Smooth muscle cell (in vitro differentiated cells): ENCODE results near the gene UBE2I. TPM values are rescaled to one million over a fixed set of nuclear protein-coding genes. Genes with fewer than 3 reads are reported as not detected.

Experiments used
- DNase-seq: peaks from one replicate; lab custom pipeline; 2025; ENCODE audit not compliant: unreplicated experiment; lab: John Stamatoyannopoulos, UW
- H2AFZ ChIP-seq: fragments of 200-600 bp; sonication (generic); 2 replicates; pipeline ENCODE4 v1.6.0; 2016; ENCODE audit warnings: antibody characterized with exemption, low read depth, mild to moderate bottlenecking
- H3F3A ChIP-seq: fragments of 200-600 bp; sonication (generic); 2 replicates; pipeline ENCODE4 v1.6.0; 2017; ENCODE audit warnings: antibody characterized with exemption, low read depth
- H3K27ac ChIP-seq: fragments of 200-600 bp; sonication (generic); 2 replicates; pipeline ENCODE4 v1.5.1; 2016; ENCODE audit warnings: low read depth, mild to moderate bottlenecking
- H3K27me3 ChIP-seq: fragments of 200-600 bp; sonication (generic); 2 replicates; pipeline ENCODE4 v1.6.1; 2016; ENCODE audit warnings: low read depth, mild to moderate bottlenecking
- H3K36me3 ChIP-seq: fragments of 200-600 bp; sonication (generic); 2 replicates; pipeline ENCODE4 v1.5.1; 2016; ENCODE audit warnings: low read depth
- H3K4me1 ChIP-seq: fragments of 200-600 bp; sonication (generic); 2 replicates; pipeline ENCODE4 v1.5.1; 2016; ENCODE audit warnings: low read depth
- H3K4me2 ChIP-seq: fragments of 200-600 bp; sonication (generic); 2 replicates; pipeline ENCODE4 v1.6.0; 2016; ENCODE audit warnings: mild to moderate bottlenecking
- H3K4me3 ChIP-seq: fragments of 200-600 bp; sonication (generic); 2 replicates; pipeline ENCODE4 v1.5.1; 2016; ENCODE audit warnings: mild to moderate bottlenecking
- H3K79me2 ChIP-seq: fragments of 200-600 bp; sonication (generic); 2 replicates; pipeline ENCODE4 v1.6.0; 2016; ENCODE audit warnings: low read depth, mild to moderate bottlenecking
- H3K9ac ChIP-seq: fragments of 200-600 bp; sonication (generic); 2 replicates; pipeline ENCODE4 v1.6.0; 2016; ENCODE audit warnings: low read depth
- H3K9me3 ChIP-seq: fragments of 200-600 bp; sonication (generic); replicated peaks from 2 replicates; pipeline ENCODE4 v1.5.1; 2016; ENCODE audit warnings: low read depth
- H4K20me1 ChIP-seq: fragments of 200-600 bp; sonication (generic); 2 replicates; pipeline ENCODE4 v1.6.0; 2016; ENCODE audit warnings: low read depth
- CTCF ChIP-seq: fragments of 200-600 bp; sonication (generic); IDR thresholded peaks from 2 replicates; pipeline ENCODE4 v1.5.1; 2017; ENCODE audit warnings: borderline replicate concordance, mild to moderate bottlenecking, antibody characterized with exemption; ENCODE audit not compliant: insufficient read depth, poor library complexity, severe bottlenecking
- WGBS: methylation state at CpG from one replicate; pipeline ENCODE4 v1.1.7; 2016; ENCODE audit warnings: low lambda C conversion rate; 5-methylcytosine and 5-hydroxymethylcytosine counted together
- polyA plus RNA-seq: library from polyadenylated mRNA; unstranded; fragments of >200 nt; fragmentation: Nextera tagmentation; extraction: Ambion mirVana; gene quantifications from 2 replicates; pipeline ENCODE4 v1.2.1, GENCODE V29; 2016
- total RNA-seq: library from RNA; depleted of rRNA; stranded (reverse); fragments of >200 nt; gene quantifications from 2 replicates; pipeline ENCODE4 v1.2.3, GENCODE V29; 2014

The UBE2I gene
- total and polyA plus RNA-seq, 2 experiments from 2014 or later, result 95.9 to 169 TPM

DNA sequence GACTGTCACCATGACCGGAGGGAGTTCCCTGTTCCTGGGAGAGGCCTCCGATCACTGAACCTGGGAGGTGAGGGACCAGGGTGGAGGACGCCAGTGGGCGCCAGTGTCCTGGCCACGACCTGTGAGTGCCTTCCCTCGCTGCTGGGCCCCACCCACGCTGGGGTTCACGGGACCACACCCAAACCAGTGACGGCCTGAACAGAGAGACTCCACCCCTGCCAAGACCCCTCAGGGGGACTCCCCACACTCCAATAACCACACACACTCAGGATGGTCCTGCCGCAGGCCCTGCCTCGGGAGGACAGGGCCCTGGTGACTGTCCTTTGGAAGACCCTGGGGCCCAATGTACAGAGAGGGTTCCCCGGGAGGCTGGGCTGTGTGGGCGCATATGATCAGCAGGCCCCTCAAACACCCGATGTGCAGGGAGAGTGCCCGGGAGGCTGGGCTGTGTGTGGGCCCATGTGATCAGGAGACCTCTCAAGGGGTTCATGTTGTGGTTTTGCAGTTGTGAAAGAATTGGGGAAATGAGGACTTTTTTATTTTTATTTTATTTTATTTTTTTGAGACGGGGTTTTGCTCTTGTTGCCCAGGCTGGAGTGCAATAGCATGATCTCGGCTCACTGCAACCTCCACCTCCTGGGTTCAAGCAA, 27.0 kb upstream of the UBE2I start:
- no peaks in the 10 kb centered on the region for H3F3A ChIP-seq
- H4K20me1 ChIP-seq, result no peaks in the 10 kb centered on the region
- peaks cover 5% of the 10 kb centered on the region for H3K4me1 ChIP-seq
- H3K4me3 ChIP-seq, result no peak overlapping the region
- H3K9me3 ChIP-seq, result no peaks in the 10 kb centered on the region
- no peak overlapping the region for H2AFZ ChIP-seq
- no peak overlapping the region for H3K4me2 ChIP-seq
- H3K36me3 ChIP-seq, result no peaks in the 10 kb centered on the region
- 91% methylated on average over 17 of the region's 17 CpGs for WGBS
- H3K27ac ChIP-seq, result no peak overlapping the region
- DNase-seq, result no peak
- no peak overlapping the region for H3K9ac ChIP-seq
- no peaks in the 10 kb centered on the region for H3K27me3 ChIP-seq
- no peaks in the 10 kb centered on the region for H3K79me2 ChIP-seq
- no peak for TF ChIP-seq CTCF

DNA sequence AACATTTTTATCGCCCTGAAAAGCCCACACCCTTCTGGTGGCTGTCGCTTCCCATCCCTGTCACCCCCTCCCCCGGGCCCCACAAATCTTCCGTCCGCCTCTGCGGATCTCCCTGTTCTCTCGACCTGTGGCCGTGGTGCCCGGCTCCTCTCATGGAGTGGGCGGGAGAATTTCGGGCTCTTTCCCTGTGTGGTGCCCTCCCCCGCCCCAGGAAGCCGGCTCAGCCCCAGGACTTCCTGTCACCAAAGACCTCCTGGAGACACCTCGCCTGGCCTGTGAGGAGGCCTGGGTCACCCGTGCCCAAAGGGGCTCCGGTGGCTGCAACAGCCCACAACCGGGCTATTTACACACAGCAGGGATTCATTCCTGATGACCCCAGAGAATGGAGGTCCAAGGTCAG, 26.1 kb upstream of the UBE2I start:
- H3K27me3 ChIP-seq, result no peaks in the 10 kb centered on the region
- WGBS, result 54% methylated on average over 17 of the region's 17 CpGs

GRCh38 chr16:1283996-1284616, 25.3 kb upstream of the UBE2I start:
- H3K9ac ChIP-seq, result no peak overlapping the region
- H3K79me2 ChIP-seq, result no peaks in the 10 kb centered on the region
- H3K27me3 ChIP-seq, result peaks cover 7% of the 10 kb centered on the region
- H3K27ac ChIP-seq, result no peak overlapping the region
- H2AFZ ChIP-seq, result no peak overlapping the region
- no peak for TF ChIP-seq CTCF
- no peak overlapping the region for H3K4me2 ChIP-seq
- H3F3A ChIP-seq, result no peaks in the 10 kb centered on the region
- H4K20me1 ChIP-seq, result no peaks in the 10 kb centered on the region
- H3K9me3 ChIP-seq, result no peaks in the 10 kb centered on the region
- no peak overlapping the region for H3K4me3 ChIP-seq
- H3K36me3 ChIP-seq, result no peaks in the 10 kb centered on the region
- no peak for DNase-seq
- WGBS, result 91% methylated on average over 16 of the region's 16 CpGs
- H3K4me1 ChIP-seq, result no peaks in the 10 kb centered on the region

More for the DNA sequence above, 26.1 kb upstream of the UBE2I start:
- no peak overlapping the region for H2AFZ ChIP-seq
- H3K9ac ChIP-seq, result no peak overlapping the region
- no peaks in the 10 kb centered on the region for H3K9me3 ChIP-seq
- no peaks in the 10 kb centered on the region for H3F3A ChIP-seq
- no peaks in the 10 kb centered on the region for H3K36me3 ChIP-seq
- no peak overlapping the region for H3K4me2 ChIP-seq
- H4K20me1 ChIP-seq, result no peaks in the 10 kb centered on the region
- TF ChIP-seq CTCF, result no peak
- H3K4me3 ChIP-seq, result no peak overlapping the region
- no peak for DNase-seq
- no peaks in the 10 kb centered on the region for H3K79me2 ChIP-seq
- H3K27ac ChIP-seq, result no peak overlapping the region
- peaks cover 2% of the 10 kb centered on the region for H3K4me1 ChIP-seq
